IMR-90 (cell line): Measurements from ENCODE around the gene EPS15. TPM values are rescaled to one million over a fixed set of nuclear protein-coding genes. Genes with fewer than 3 reads are reported as not detected.

ENCODE experiments used
- ATAC-seq: fragments of 200-7000 bp; cut with Tn5 transposase; 2 replicates; pipeline ENCODE4 v1.9.1; 2020; ENCODE audit warnings: low read depth, mild to moderate bottlenecking, moderate library complexity
- BruUV-seq: library from RNA; stranded (reverse); fragments of 400-500 nt; replicated peaks from 2 replicates; lab custom pipeline; 2021; lab: Mats Ljungman, UMichigan
- CTCF ChIA-PET: fragments of 300-600 bp; formaldehyde crosslinking; extraction: SDS; loops from one replicate; lab custom pipeline; 2021; ENCODE audit warnings: antibody characterized with exemption; lab: Yijun Ruan, JAX
- POLR2A ChIA-PET: fragments of 300-600 bp; sonication (Branson Sonifier 250); formaldehyde crosslinking; loops from one replicate; lab custom pipeline; 2022; ENCODE audit warnings: antibody characterized with exemption; ENCODE audit not compliant: unreplicated experiment; lab: Charles Lee
- DNase-seq: peaks from one replicate; pipeline ENCODE4 v3.0.0; 2013
- H2AFZ ChIP-seq: replicated peaks from 2 replicates; pipeline ENCODE3; 2013; ENCODE audit warnings: low read length, mild to moderate bottlenecking; ENCODE audit not compliant: poor library complexity
- H2AK5ac ChIP-seq: 2 replicates; pipeline ENCODE4 v1.6.1; 2013; ENCODE audit warnings: low read depth, low read length, inconsistent platforms
- H2AK9ac ChIP-seq: replicated peaks from 2 replicates; pipeline ENCODE3; 2013; ENCODE audit warnings: mild to moderate bottlenecking, low read depth, low read length, moderate library complexity; ENCODE audit not compliant: poor library complexity
- H2BK120ac ChIP-seq: 2 replicates; pipeline ENCODE4 v1.6.1; 2013; ENCODE audit warnings: low read depth, low read length, inconsistent platforms
- H2BK15ac ChIP-seq: 3 replicates; pipeline ENCODE4 v1.6.1; 2013; ENCODE audit warnings: low read depth, low read length, inconsistent platforms
- H2BK20ac ChIP-seq: 2 replicates; pipeline ENCODE4 v1.6.1; 2013; ENCODE audit warnings: low read depth, mild to moderate bottlenecking, inconsistent platforms, low read length, moderate library complexity
- H2BK5ac ChIP-seq: 2 replicates; pipeline ENCODE4 v1.6.1; 2013; ENCODE audit warnings: mild to moderate bottlenecking, low read depth, low read length, inconsistent platforms; ENCODE audit not compliant: poor library complexity, severe bottlenecking
- H3K14ac ChIP-seq: replicated peaks from 2 replicates; pipeline ENCODE4 v1.6.1; 2013; ENCODE audit warnings: low read depth, low read length, inconsistent platforms
- H3K18ac ChIP-seq: 2 replicates; pipeline ENCODE4 v1.6.1; 2013; ENCODE audit warnings: low read depth, low read length, control low read depth
- H3K23ac ChIP-seq: 2 replicates; pipeline ENCODE4 v1.6.1; 2013; ENCODE audit warnings: low read depth, low read length, inconsistent platforms
- H3K27ac ChIP-seq: 2 replicates; pipeline ENCODE4 v1.5.1; 2013; ENCODE audit warnings: mild to moderate bottlenecking, control low read depth, low read length; ENCODE audit not compliant: insufficient read depth
- H3K27me3 ChIP-seq: 2 replicates; pipeline ENCODE4 v1.6.1; 2013; ENCODE audit warnings: low read length; ENCODE audit not compliant: control insufficient read depth, insufficient read depth
- H3K36me3 ChIP-seq: 2 replicates; pipeline ENCODE4 v1.6.1; 2013; ENCODE audit warnings: low read length, mixed read lengths; ENCODE audit not compliant: control insufficient read depth, insufficient read depth
- H3K4ac ChIP-seq: 2 replicates; pipeline ENCODE4 v1.6.1; 2013; ENCODE audit warnings: low read depth, low read length, inconsistent platforms
- H3K4me1 ChIP-seq: 2 replicates; pipeline ENCODE4 v1.6.1; 2013; ENCODE audit warnings: low read length, mixed read lengths; ENCODE audit not compliant: control insufficient read depth, insufficient read depth
- H3K4me2 ChIP-seq: 2 replicates; pipeline ENCODE4 v1.6.1; 2013; ENCODE audit warnings: low read depth, mild to moderate bottlenecking, control low read depth, low read length, moderate library complexity
- H3K4me3 ChIP-seq: 2 replicates; pipeline ENCODE4 v1.5.1; 2013; ENCODE audit warnings: low read depth, mild to moderate bottlenecking, control low read depth, low read length, moderate library complexity; ENCODE audit not compliant: insufficient read depth
- H3K56ac ChIP-seq: 2 replicates; pipeline ENCODE4 v1.6.1; 2013; ENCODE audit warnings: low read length, inconsistent platforms; ENCODE audit not compliant: insufficient read depth; ENCODE audit errors: extremely low read depth
- H3K79me1 ChIP-seq, 2 experiments: 2 replicates each; pipeline ENCODE4 v1.6.1; 2013; ENCODE audit warnings: low read length in 2 of 2, inconsistent platforms in 1 of 2, low read depth in 1 of 2
- H3K9ac ChIP-seq: 2 replicates; pipeline ENCODE4 v1.6.1; 2013; ENCODE audit warnings: low read depth, low read length, control low read depth
- H3K9me1 ChIP-seq: 2 replicates; pipeline ENCODE4 v1.6.1; 2013; ENCODE audit warnings: low read length, inconsistent platforms; ENCODE audit not compliant: insufficient read depth
- H3K9me3 ChIP-seq: 2 replicates; pipeline ENCODE4 v1.6.1; 2013; ENCODE audit warnings: low read length; ENCODE audit not compliant: control insufficient read depth, insufficient read depth
- H4K20me1 ChIP-seq: 2 replicates; pipeline ENCODE4 v1.6.1; 2013; ENCODE audit warnings: low read length, inconsistent platforms; ENCODE audit not compliant: insufficient read depth
- H4K5ac ChIP-seq: 2 replicates; pipeline ENCODE4 v1.6.1; 2013; ENCODE audit warnings: mild to moderate bottlenecking, low read depth, low read length, control low read depth
- H4K8ac ChIP-seq, 2 experiments: 2 replicates each; pipeline ENCODE4 v1.6.1; 2013; ENCODE audit warnings: low read depth in 2 of 2, low read length in 2 of 2, control low read depth in 1 of 2, inconsistent platforms in 1 of 2
- H4K91ac ChIP-seq: 2 replicates; pipeline ENCODE4 v1.6.1; 2013; ENCODE audit warnings: low read depth, low read length, inconsistent platforms; ENCODE audit not compliant: insufficient read depth
- CEBPB ChIP-seq: IDR thresholded peaks from 2 replicates; pipeline ENCODE4 v1.6.1; 2012; ENCODE audit warnings: low read depth, low read length, improper control_type of control experiment
- CTCF ChIP-seq: conservative IDR thresholded peaks from 2 replicates; pipeline ENCODE4 v1.5.1; 2012; ENCODE audit warnings: mild to moderate bottlenecking, low read depth, low read length, improper control_type of control experiment
- MAZ ChIP-seq: IDR thresholded peaks from 2 replicates; pipeline ENCODE4 v1.6.1; 2012; ENCODE audit warnings: low read depth, mild to moderate bottlenecking, low read length, improper control_type of control experiment, moderate library complexity, borderline replicate concordance
- NFE2L2 ChIP-seq: fragments of 150-350 bp; IDR thresholded peaks from 2 replicates; pipeline ENCODE4 v1.6.1; 2016; ENCODE audit warnings: low read depth, mild to moderate bottlenecking, low read length
- POLR2A ChIP-seq: IDR thresholded peaks from 2 replicates; pipeline ENCODE4 v1.6.1; 2012; ENCODE audit warnings: mild to moderate bottlenecking, low read depth, low read length
- RAD21 ChIP-seq: IDR thresholded peaks from 2 replicates; pipeline ENCODE4 v1.6.1; 2012; ENCODE audit warnings: low read length, improper control_type of control experiment
- RCOR1 ChIP-seq: IDR thresholded peaks from 2 replicates; pipeline ENCODE4 v1.6.1; 2012; ENCODE audit warnings: mild to moderate bottlenecking, low read length, improper control_type of control experiment; ENCODE audit not compliant: insufficient replicate concordance
- RFX5 ChIP-seq: IDR thresholded peaks from 2 replicates; pipeline ENCODE4 v1.8.0; 2012; ENCODE audit warnings: low read depth, mild to moderate bottlenecking, low read length, moderate library complexity
- SMC3 ChIP-seq: fragments of 150-350 bp; IDR thresholded peaks from 2 replicates; pipeline ENCODE4 v1.6.1; 2016; ENCODE audit warnings: low read depth, mild to moderate bottlenecking, antibody characterized with exemption, low read length, moderate library complexity
- WGBS, 2 experiments: methylation state at CpG; one replicate each; pipeline versions ENCODE4 v1.1.5 to v1.1.7; 2013; ENCODE audit warnings: missing lambda C conversion rate in 2 of 2; ENCODE audit not compliant: insufficient read length in 1 of 2; ENCODE audit errors: extremely low coverage in 2 of 2; 5-methylcytosine and 5-hydroxymethylcytosine counted together
- dilution Hi-C: fragments of 300-500 bp; cut with HindIII; formaldehyde crosslinking; loops from one replicate; pipeline ENCODE4 v1.14.3; 2018; ENCODE audit warnings: low sequenced_read_pairs; ENCODE audit not compliant: unreplicated experiment
- in situ Hi-C: fragments of 300-500 bp; cut with MboI; formaldehyde crosslinking; loops from 3 replicates; pipeline ENCODE4 v1.14.3; 2019; ENCODE audit warnings: low sequenced_read_pairs, inconsistent platforms, mixed read lengths
- intact Hi-C: fragments of 100-400 bp; cut with micrococcal nuclease; formaldehyde crosslinking; loops from 2 replicates; pipeline ENCODE4 v1.10.0; 2022
- polyA plus RNA-seq, 3 experiments: library from polyadenylated mRNA; depleted of rRNA; stranded (reverse); fragments of >200 nt; gene quantifications; 2 replicates each; pipeline ENCODE4 v1.2.3, GENCODE V29; 2012; ENCODE audit warnings: low replicate concordance in 1 of 3
- total RNA-seq: library from RNA; depleted of rRNA; stranded (reverse); fragments of >200 nt; gene quantifications from 2 replicates; pipeline ENCODE4 v1.2.3, GENCODE V29; 2012
- TF ChIP-seq, protein P1 (sequence below): fragments of 150-350 bp; IDR thresholded peaks from 2 replicates; pipeline ENCODE4 v1.6.1; 2017; ENCODE audit warnings: mild to moderate bottlenecking, antibody characterized with exemption, low read length, low read depth

Gene EPS15
- total and polyA plus RNA-seq, 2 of the 4 experiments (the other 2 are of a cell fraction), result 17.6 to 38.0 TPM

GRCh38 chr1:51549016-51549619, 30.1 kb upstream of the EPS15 start:
- Histone ChIP-seq H3K18ac (no peak overlapping the region), H3K9me1 (no peaks in the 10 kb centered on the region), H3K36me3 (no peaks in the 10 kb centered on the region), H2AFZ (no peak overlapping the region), H3K56ac (no peak overlapping the region), H2BK20ac (no peak overlapping the region), H2AK9ac (no peak overlapping the region), H4K5ac (0 out of 2 replicates have a peak overlapping the region, but pooled peaks have one; percentile 16), H2AK5ac (no peak overlapping the region), H3K4ac (no peak overlapping the region), H3K4me1 (peaks cover 4% of the 10 kb centered on the region; the same call in 1 of the 2 replicates), H3K79me1 (no peaks in the 10 kb centered on the region), H3K23ac (no peak overlapping the region), H3K4me2 (no peak overlapping the region), H2BK120ac (no peak overlapping the region), H3K9ac (no peak overlapping the region), H4K91ac (no peak overlapping the region), H4K20me1 (no peaks in the 10 kb centered on the region), H3K4me3 (no peak overlapping the region), H2BK15ac (no peak overlapping the region), H3K27ac (no peak overlapping the region), H4K8ac (peak overlapping the region; percentile 9 to 33; a peak in 1 of 4 replicates), H3K14ac (no peak overlapping the region), H2BK5ac (no peak overlapping the region), H3K9me3 (no peaks in the 10 kb centered on the region), H3K27me3 (no peaks in the 10 kb centered on the region)
- TF ChIP-seq SMC3, result no peak
- no peak for TF ChIP-seq RAD21
- TF ChIP-seq CEBPB, result no peak
- TF ChIP-seq, protein P1, sequence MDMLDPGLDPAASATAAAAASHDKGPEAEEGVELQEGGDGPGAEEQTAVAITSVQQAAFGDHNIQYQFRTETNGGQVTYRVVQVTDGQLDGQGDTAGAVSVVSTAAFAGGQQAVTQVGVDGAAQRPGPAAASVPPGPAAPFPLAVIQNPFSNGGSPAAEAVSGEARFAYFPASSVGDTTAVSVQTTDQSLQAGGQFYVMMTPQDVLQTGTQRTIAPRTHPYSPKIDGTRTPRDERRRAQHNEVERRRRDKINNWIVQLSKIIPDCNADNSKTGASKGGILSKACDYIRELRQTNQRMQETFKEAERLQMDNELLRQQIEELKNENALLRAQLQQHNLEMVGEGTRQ, result no peak
- TF ChIP-seq MAZ, result no peak
- TF ChIP-seq RCOR1, result no peak
- no peak for TF ChIP-seq CTCF
- TF ChIP-seq RFX5, result no peak
- TF ChIP-seq POLR2A, result no peak
- no peak for TF ChIP-seq NFE2L2
- CTCF ChIA-PET, result interaction anchor here (0.7 kb wide), 1 partner anchor 26 kb away, joined by 5 read pairs; no protein-coding TSS in a partner anchor
- dilution Hi-C loops, result no loop called here
- intact Hi-C loops, result no loop called here
- POLR2A ChIA-PET, result no interaction called here
- no peak for DNase-seq
- ATAC-seq, result peak; percentile 42
- no TSS peak for BruUV-seq
- 80% methylated on average over 1 of the region's 3 CpGs; no CpG with 5 or more reads in 1 of the 2 experiments for WGBS, 2 experiments
- in situ Hi-C loops, result no loop called here
